ENCODE measurements around the gene CITED4. TPM values are rescaled to one million over a fixed set of nuclear protein-coding genes. Genes with fewer than 3 reads are reported as not detected.

The CITED4 gene
- polyA plus RNA-seq, 1 donor from 2014 or later = 2.6 TPM

- no peaks in the 10 kb centered on the region for H3F3A ChIP-seq (ENCODE audit: insufficient read depth, low read length, poor library complexity, severe bottlenecking)
- no peaks in the 10 kb centered on the region for H3K9me3 ChIP-seq (ENCODE audit: low read length)
- no peak overlapping the region for H3K27ac ChIP-seq (ENCODE audit: low read length)
- TF ChIP-seq REST (IDR thresholded peaks at IDR 0.05; ENCODE audit: borderline replicate concordance) (no peak), POLR2AphosphoS5 (IDR thresholded peaks at IDR 0.05) (no peak), EZH2 (IDR thresholded peaks at IDR 0.05; ENCODE audit: borderline replicate concordance, insufficient read depth, low read length, poor library complexity, severe bottlenecking) (no peak), SMC3 (conservative IDR thresholded peaks at IDR 0.05; ENCODE audit: poor library complexity) (peak; percentile 94), CTCF (IDR thresholded peaks at IDR 0.05; ENCODE audit: poor library complexity, severe bottlenecking) (peak; percentile 94), RAD21 (conservative IDR thresholded peaks at IDR 0.05) (peak; percentile 95)
- no peaks in the 10 kb centered on the region for H4K20me1 ChIP-seq (ENCODE audit: insufficient read depth)
- H2AFZ ChIP-seq (ENCODE audit: low read depth, low read length) = no peak overlapping the region
- no peak overlapping the region for H3K9ac ChIP-seq (ENCODE audit: low read length)
- no peaks in the 10 kb centered on the region for H3K79me2 ChIP-seq (replicated peaks; ENCODE audit: insufficient read depth, low read length)
- no peaks in the 10 kb centered on the region for H3K36me3 ChIP-seq (ENCODE audit: insufficient read depth, low read length)
- H3K4me2 ChIP-seq (ENCODE audit: low read length) = no peak overlapping the region
- no peaks in the 10 kb centered on the region for H3K27me3 ChIP-seq (ENCODE audit: insufficient read depth, low read depth, low read length)
- H3K4me3 ChIP-seq (ENCODE audit: low read length) = no peak overlapping the region
- H3K9me2 ChIP-seq (ENCODE audit: insufficient read depth, low read length) = no peaks in the 10 kb centered on the region
Observed at GRCh38 chr1:40849801-40850592, 12.2 kb downstream of the CITED4 start.

GRCh38 chr1:40848530-40849189 lies 13.5 kb downstream of the CITED4 start:
- H3K27ac ChIP-seq (ENCODE audit: low read length) = no peak overlapping the region
- H4K20me1 ChIP-seq (ENCODE audit: insufficient read depth) = no peaks in the 10 kb centered on the region
- H3K79me2 ChIP-seq (replicated peaks; ENCODE audit: insufficient read depth, low read length) = no peaks in the 10 kb centered on the region
- no peak overlapping the region for H3K4me2 ChIP-seq (ENCODE audit: low read length)
- H3K27me3 ChIP-seq (ENCODE audit: insufficient read depth, low read depth, low read length) = no peaks in the 10 kb centered on the region
- no peaks in the 10 kb centered on the region for H3K9me2 ChIP-seq (ENCODE audit: insufficient read depth, low read length)
- no peak overlapping the region for H3K4me3 ChIP-seq (ENCODE audit: low read length)
- TF ChIP-seq CTCF (IDR thresholded peaks at IDR 0.05; ENCODE audit: poor library complexity, severe bottlenecking) = peak; percentile 57
- peak; percentile 53 for TF ChIP-seq RAD21 (conservative IDR thresholded peaks at IDR 0.05)
- TF ChIP-seq TAF1 (IDR thresholded peaks at IDR 0.05; ENCODE audit: low read depth) = no peak
- TF ChIP-seq SMC3 (conservative IDR thresholded peaks at IDR 0.05; ENCODE audit: poor library complexity) = peak; percentile 45
- TF ChIP-seq EZH2 (IDR thresholded peaks at IDR 0.05; ENCODE audit: borderline replicate concordance, insufficient read depth, low read length, poor library complexity, severe bottlenecking) = no peak
- no peaks in the 10 kb centered on the region for H3F3A ChIP-seq (ENCODE audit: insufficient read depth, low read length, poor library complexity, severe bottlenecking)
- no peaks in the 10 kb centered on the region for H3K36me3 ChIP-seq (ENCODE audit: insufficient read depth, low read length)
- H2AFZ ChIP-seq (ENCODE audit: low read depth, low read length) = no peak overlapping the region
- no peaks in the 10 kb centered on the region for H3K9me3 ChIP-seq (ENCODE audit: low read length)
- H3K9ac ChIP-seq (ENCODE audit: low read length) = no peak overlapping the region
